ENCODE measurements around the gene ZDHHC1.
A peak's percentile ranks its signal among the peaks of the same experiment; 100 is the strongest.

GRCh38 chr16:67456391-67457081 lies 40.3 kb upstream of the ZDHHC1 start:
- TF ChIP-seq CTCF (IDR thresholded peaks at IDR 0.05) (peak; percentile 12 to 39 (median 37)), POLR2A (IDR thresholded peaks at IDR 0.05) (no peak)

Data from testis (tissue), 2 donors.